Gastrocnemius medialis (tissue), 4 donors: Measurements from ENCODE around the gene ELP2.

Experiments used
- POLR2A ChIP-seq, 2 donors: fragments of 450-650 bp; IDR thresholded peaks; one replicate each; pipeline ENCODE4 v1.6.1; 2017; ENCODE audit warnings: antibody characterized with exemption in 2 of 2, mild to moderate bottlenecking in 2 of 2, moderate library complexity in 2 of 2
- TF ChIP-seq, protein P1 (sequence below), 5 experiments: fragments of 450-650 bp in 3 of 5; fragments of 200-600 bp in 2 of 5; sonication (generic) in 2 of 5; IDR thresholded peaks in 4 of 5; conservative IDR thresholded peaks in 1 of 5; 1 replicate in 4 of 5; 2 replicates in 1 of 5; pipeline ENCODE4 v1.5.1; 2016 to 2019; ENCODE audit warnings: antibody characterized with exemption in 5 of 5, mild to moderate bottlenecking in 3 of 5, moderate library complexity in 3 of 5

- TF ChIP-seq, protein P1, sequence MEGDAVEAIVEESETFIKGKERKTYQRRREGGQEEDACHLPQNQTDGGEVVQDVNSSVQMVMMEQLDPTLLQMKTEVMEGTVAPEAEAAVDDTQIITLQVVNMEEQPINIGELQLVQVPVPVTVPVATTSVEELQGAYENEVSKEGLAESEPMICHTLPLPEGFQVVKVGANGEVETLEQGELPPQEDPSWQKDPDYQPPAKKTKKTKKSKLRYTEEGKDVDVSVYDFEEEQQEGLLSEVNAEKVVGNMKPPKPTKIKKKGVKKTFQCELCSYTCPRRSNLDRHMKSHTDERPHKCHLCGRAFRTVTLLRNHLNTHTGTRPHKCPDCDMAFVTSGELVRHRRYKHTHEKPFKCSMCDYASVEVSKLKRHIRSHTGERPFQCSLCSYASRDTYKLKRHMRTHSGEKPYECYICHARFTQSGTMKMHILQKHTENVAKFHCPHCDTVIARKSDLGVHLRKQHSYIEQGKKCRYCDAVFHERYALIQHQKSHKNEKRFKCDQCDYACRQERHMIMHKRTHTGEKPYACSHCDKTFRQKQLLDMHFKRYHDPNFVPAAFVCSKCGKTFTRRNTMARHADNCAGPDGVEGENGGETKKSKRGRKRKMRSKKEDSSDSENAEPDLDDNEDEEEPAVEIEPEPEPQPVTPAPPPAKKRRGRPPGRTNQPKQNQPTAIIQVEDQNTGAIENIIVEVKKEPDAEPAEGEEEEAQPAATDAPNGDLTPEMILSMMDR (IDR thresholded peaks at IDR 0.05 in 4 of 5, conservative IDR thresholded peaks at IDR 0.05 in 1 of 5) = no peak
- no peak for TF ChIP-seq POLR2A (IDR thresholded peaks at IDR 0.05)
Observed at GRCh38 chr18:36197511-36198166, 67.9 kb downstream of the ELP2 start.
